ENCODE results near the gene SNX13.
"Not testable (repeated sequence)": the region's sequence is repeated elsewhere in the genome, so short reads cannot be mapped to it uniquely, and the experiment has no call there.

DNA sequence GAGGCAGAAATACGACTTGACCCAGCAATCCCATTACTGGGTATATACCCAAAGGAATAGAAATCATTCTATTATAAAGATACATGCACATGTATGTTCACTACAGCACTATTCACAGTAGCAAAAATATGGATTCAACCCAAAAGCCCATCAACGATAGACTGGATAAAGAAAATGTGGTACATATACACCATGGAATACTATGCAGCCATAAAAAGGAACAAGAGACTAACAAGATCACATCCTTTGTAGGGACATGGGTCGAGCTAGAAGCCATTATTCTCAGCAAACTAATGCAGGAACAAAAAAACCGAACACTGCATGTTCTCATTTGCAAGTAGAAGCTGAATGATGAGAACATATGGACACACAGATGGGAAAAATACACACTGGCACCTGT is 31.0 kb downstream of the SNX13 start:
- TF ChIP-seq, protein P1, sequence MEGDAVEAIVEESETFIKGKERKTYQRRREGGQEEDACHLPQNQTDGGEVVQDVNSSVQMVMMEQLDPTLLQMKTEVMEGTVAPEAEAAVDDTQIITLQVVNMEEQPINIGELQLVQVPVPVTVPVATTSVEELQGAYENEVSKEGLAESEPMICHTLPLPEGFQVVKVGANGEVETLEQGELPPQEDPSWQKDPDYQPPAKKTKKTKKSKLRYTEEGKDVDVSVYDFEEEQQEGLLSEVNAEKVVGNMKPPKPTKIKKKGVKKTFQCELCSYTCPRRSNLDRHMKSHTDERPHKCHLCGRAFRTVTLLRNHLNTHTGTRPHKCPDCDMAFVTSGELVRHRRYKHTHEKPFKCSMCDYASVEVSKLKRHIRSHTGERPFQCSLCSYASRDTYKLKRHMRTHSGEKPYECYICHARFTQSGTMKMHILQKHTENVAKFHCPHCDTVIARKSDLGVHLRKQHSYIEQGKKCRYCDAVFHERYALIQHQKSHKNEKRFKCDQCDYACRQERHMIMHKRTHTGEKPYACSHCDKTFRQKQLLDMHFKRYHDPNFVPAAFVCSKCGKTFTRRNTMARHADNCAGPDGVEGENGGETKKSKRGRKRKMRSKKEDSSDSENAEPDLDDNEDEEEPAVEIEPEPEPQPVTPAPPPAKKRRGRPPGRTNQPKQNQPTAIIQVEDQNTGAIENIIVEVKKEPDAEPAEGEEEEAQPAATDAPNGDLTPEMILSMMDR (conservative IDR thresholded peaks at IDR 0.05; ENCODE audit: low read depth, low read length), result not testable (repeated sequence)
- not testable (repeated sequence) for TF ChIP-seq MAFK (IDR thresholded peaks at IDR 0.05; ENCODE audit: low read depth, low read length); POLR2A (IDR thresholded peaks at IDR 0.05; ENCODE audit: low read depth, low read length); MAZ (IDR thresholded peaks at IDR 0.05; ENCODE audit: borderline replicate concordance, low read depth, low read length); CEBPB (IDR thresholded peaks at IDR 0.05; ENCODE audit: low read depth, low read length); MXI1 (IDR thresholded peaks at IDR 0.05; ENCODE audit: borderline replicate concordance, low read depth, low read length); BHLHE40 (IDR thresholded peaks at IDR 0.05; ENCODE audit: low read depth, low read length); SMC3 (IDR thresholded peaks at IDR 0.05; ENCODE audit: low read depth, low read length)
- TF ChIP-seq, protein P2, sequence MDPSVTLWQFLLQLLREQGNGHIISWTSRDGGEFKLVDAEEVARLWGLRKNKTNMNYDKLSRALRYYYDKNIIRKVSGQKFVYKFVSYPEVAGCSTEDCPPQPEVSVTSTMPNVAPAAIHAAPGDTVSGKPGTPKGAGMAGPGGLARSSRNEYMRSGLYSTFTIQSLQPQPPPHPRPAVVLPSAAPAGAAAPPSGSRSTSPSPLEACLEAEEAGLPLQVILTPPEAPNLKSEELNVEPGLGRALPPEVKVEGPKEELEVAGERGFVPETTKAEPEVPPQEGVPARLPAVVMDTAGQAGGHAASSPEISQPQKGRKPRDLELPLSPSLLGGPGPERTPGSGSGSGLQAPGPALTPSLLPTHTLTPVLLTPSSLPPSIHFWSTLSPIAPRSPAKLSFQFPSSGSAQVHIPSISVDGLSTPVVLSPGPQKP (IDR thresholded peaks at IDR 0.05; ENCODE audit: borderline replicate concordance, low read depth, low read length), result not testable (repeated sequence)
- TF ChIP-seq, protein P3, sequence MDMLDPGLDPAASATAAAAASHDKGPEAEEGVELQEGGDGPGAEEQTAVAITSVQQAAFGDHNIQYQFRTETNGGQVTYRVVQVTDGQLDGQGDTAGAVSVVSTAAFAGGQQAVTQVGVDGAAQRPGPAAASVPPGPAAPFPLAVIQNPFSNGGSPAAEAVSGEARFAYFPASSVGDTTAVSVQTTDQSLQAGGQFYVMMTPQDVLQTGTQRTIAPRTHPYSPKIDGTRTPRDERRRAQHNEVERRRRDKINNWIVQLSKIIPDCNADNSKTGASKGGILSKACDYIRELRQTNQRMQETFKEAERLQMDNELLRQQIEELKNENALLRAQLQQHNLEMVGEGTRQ (IDR thresholded peaks at IDR 0.05; ENCODE audit: low read depth, low read length), result not testable (repeated sequence)
